Stimulated activated effector memory CD8-positive, alpha-beta T cell treated with anti-CD3 and anti-CD28 coated beads, Interleukin-12 subunit alpha, Interleukin-12 subunit beta, amount 100 ng/mL, for 72 hours (primary cell): ENCODE measurements around the gene RPH3AL.

Experiments used
- ATAC-seq: fragments of 150-1000 bp; cut with Tn5 transposase; 2 replicates; pipeline ENCODE4 v1.10.0; 2021
- DNase-seq, 2 donors: peaks; one replicate each; pipeline ENCODE4 v3.0.0; 2021 to 2022; ENCODE audit warnings: low spot score in 2 of 2
- H3K27ac Mint-ChIP-seq: one replicate; pipeline ENCODE4 v1.8.0; 2022; ENCODE audit warnings: mild to moderate bottlenecking, mixed read lengths
- H3K36me3 Mint-ChIP-seq: one replicate; pipeline ENCODE4 v1.8.0; 2022; ENCODE audit warnings: mild to moderate bottlenecking, mixed read lengths
- H3K4me1 Mint-ChIP-seq: one replicate; pipeline ENCODE4 v1.8.0; 2022; ENCODE audit warnings: mixed read lengths
- H3K4me3 Mint-ChIP-seq: one replicate; pipeline ENCODE4 v1.8.0; 2022; ENCODE audit warnings: mild to moderate bottlenecking, mixed read lengths
- H3K9me3 Mint-ChIP-seq: one replicate; pipeline ENCODE4 v1.8.0; 2022; ENCODE audit warnings: mixed read lengths

The RPH3AL gene

DNA sequence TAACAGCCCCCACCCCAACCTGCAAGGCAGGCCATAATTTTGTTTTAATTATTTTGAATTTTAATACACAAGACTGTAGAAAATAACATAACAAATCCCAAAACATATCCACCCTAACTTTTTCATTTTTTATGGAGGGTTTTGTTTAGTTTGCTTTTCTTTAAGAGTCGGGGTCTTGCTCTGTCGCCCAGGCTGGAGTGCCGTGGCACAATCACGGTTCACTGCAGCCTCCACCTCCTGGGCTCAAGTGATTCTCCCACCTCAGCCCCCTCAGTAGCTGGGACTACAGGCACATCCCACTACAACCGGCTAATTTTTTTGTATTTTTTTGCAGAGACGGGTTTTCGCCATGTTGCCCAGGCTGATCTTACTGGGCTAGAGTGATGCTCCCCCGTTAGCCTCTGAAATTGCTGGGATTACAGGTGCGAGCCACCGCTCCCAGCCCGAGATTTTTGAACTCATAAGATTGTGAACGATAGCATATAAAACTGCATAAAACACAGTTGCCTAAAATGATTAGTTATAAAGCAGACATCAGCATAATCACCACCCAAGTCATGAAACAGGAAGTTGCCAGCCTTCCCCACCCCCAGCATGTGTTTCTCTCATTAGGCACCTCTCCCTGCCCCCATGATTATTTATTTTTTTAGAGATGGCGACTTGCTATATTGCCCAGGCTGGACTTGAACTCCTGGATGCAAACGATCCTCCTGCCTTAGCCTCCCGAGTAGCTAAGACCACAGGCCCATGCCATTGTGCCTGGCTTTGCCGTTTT lies 157.6 kb downstream of the RPH3AL start:
- Mint-ChIP-seq H3K36me3 (no peaks in the 10 kb centered on the region), H3K4me1 (no peaks in the 10 kb centered on the region), H3K4me3 (no peak overlapping the region), H3K9me3 (no peaks in the 10 kb centered on the region), H3K27ac (no peak overlapping the region)
- DNase-seq: no peak
- no peak for ATAC-seq

DNA sequence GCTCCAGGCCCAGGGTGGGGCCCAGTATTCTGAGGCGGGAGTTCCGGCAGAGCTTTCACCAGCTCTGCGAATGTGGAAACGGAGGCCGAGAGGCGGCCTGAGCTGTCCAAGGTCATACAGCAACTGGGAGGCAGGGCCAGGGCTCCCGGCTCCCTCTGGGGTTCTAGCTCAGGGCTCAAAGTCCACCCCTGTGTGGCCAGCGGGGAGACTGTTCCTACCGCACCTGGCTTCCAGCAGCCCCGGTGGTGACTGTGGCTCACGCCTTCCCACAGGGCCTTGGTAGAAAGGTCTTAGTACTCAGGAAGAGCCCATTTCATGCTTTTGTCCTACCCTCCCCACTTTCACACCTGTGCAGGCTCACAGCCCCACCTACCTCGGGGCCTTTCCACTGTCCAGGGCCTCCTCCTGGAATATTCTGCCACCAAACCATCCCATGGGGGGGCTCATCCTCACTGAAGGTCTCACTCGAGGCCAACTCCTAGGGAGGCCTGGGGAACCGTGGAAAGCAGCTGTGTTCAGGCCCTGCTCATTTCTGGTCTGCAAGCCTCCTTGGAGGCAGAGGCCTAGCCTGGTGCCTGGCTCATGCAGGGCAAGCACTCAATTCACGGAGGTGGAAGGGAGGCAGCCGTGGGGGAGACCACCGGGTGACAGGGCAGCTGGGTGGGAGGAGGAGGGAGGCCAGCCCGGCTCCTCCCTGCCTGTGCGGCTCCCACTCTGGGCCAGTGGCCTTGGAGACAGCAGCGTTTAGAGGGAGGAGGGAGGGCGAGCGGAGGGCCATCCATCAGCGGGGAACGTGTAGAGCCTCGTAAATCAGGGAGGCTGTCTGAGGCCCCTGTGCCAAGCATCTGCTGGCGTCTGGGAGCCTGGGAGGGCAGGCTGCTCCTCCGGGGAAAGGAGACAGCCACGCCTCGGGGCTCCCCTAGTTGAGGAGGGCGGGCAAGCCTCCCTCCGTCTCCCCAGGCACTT lies 158.5 kb downstream of the RPH3AL start:
- ATAC-seq: no peak
- Mint-ChIP-seq H3K4me3 (no peak overlapping the region), H3K9me3 (no peaks in the 10 kb centered on the region), H3K27ac (peak overlapping the region; percentile 45), H3K36me3 (no peaks in the 10 kb centered on the region), H3K4me1 (no peaks in the 10 kb centered on the region)
- no peak for DNase-seq

DNA sequence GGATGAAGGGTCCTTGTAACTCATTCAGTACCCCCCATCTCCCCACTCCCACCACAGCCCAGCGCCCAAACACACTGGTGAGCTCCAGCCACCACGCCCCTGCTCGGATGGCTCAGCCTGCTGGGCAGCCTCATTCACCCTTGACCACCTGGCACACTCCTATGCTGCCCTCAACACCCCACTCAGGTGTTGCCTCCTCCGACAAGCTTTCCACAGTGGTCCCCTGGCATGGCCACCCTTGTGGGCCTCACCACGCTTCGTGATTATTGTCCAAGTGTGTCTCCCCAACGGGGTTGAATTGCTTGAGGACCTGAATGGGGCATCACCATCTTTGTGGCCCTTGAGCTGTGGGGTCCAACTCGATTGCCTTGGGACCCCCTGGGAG lies 159.2 kb downstream of the RPH3AL start:
- DNase-seq: no peak
- Mint-ChIP-seq H3K4me1 (no peaks in the 10 kb centered on the region), H3K36me3 (no peaks in the 10 kb centered on the region), H3K27ac (peak overlapping the region; percentile 45), H3K9me3 (no peaks in the 10 kb centered on the region), H3K4me3 (no peak overlapping the region)
- no peak for ATAC-seq

DNA sequence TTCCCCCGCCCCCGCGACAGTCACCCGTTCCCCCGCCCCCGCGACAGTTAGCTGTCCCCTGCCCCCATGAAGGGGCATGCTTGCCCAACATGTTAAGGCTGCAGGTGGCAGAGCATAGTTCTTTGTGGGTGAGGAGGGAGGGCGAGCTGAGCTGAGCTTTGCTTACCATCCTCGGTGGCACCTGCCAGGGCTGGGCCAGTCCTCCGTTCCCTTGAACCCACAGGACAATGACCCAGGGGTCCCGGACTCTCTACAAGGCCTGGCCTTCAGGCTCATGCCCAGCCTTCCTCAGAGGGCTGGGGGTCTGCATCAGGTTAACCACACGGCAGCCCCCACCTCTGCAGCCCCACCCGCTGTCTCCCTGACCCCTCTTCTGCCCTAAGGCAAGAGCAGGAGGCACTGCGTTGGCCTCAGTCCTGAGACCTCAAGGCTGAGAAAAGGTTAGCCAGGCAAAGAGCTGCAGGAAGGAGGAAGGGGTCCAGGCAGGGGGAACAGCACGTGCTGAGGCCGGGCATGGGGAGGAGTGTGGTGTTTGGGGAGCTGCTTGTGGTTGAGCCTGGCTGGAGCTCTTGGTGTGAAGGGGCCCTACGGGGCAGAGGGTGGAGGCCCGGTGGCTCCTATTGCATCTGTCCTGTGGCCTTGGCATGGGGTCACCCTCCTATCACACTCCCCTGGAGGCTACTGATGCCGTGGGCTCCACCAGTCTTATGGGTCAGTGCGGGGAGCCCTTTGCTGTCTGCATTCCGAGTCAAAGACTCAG lies 159.8 kb downstream of the RPH3AL start:
- no peak for ATAC-seq
- Mint-ChIP-seq H3K36me3 (no peaks in the 10 kb centered on the region), H3K9me3 (no peaks in the 10 kb centered on the region), H3K4me3 (no peak overlapping the region), H3K4me1 (no peaks in the 10 kb centered on the region), H3K27ac (peak overlapping the region; percentile 45)
- no peak for DNase-seq

DNA sequence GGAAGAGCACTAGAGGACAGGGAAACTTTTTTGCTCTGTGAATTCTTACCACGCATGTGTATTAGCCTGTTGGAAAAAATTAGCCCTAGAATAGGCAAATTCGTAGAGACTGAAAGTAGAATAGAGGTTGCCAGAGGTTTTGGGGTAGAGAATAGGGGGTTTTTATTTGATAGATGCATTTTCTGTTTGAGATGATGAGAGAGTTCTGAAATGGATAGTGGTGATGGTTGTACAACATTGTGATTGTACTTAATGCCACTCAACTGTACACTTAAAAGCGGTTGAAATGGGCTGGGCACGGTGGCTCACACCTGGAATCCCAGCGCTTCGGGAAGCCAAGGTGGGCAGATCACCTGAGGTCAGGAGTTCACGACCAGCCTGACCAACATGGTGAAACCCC lies 163.2 kb downstream of the RPH3AL start:
- no peaks in the 10 kb centered on the region for H3K36me3 Mint-ChIP-seq
- ATAC-seq: no peak
- DNase-seq: no peak
- H3K9me3 Mint-ChIP-seq: no peaks in the 10 kb centered on the region
- no peak overlapping the region for H3K4me3 Mint-ChIP-seq
- no peak overlapping the region for H3K27ac Mint-ChIP-seq
- peaks cover 9% of the 10 kb centered on the region for H3K4me1 Mint-ChIP-seq

DNA sequence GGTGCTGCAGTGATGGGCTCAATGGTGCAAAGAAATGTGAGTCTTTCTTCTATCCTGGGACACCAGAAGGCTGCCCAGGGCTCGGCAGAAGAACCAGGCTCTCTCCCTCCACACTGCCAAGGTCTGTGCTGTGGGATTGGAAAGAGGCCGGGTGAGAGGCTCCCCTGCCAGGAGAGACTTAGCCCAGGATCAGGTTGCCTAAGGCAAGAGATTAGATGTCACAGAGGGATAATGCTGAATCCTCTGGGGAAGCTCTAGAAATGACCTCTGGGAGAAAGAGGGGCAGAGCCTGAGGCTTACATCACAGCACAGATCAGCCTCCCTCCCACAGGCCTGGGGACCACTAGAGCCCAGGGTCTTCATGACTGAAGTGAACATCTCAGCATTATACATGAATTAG lies 165.5 kb downstream of the RPH3AL start:
- peaks cover 12% of the 10 kb centered on the region for H3K4me1 Mint-ChIP-seq
- DNase-seq (no peak), ATAC-seq (no peak)
- H3K4me3 Mint-ChIP-seq: no peak overlapping the region
- H3K9me3 Mint-ChIP-seq: no peaks in the 10 kb centered on the region
- no peaks in the 10 kb centered on the region for H3K36me3 Mint-ChIP-seq
- no peak overlapping the region for H3K27ac Mint-ChIP-seq

DNA sequence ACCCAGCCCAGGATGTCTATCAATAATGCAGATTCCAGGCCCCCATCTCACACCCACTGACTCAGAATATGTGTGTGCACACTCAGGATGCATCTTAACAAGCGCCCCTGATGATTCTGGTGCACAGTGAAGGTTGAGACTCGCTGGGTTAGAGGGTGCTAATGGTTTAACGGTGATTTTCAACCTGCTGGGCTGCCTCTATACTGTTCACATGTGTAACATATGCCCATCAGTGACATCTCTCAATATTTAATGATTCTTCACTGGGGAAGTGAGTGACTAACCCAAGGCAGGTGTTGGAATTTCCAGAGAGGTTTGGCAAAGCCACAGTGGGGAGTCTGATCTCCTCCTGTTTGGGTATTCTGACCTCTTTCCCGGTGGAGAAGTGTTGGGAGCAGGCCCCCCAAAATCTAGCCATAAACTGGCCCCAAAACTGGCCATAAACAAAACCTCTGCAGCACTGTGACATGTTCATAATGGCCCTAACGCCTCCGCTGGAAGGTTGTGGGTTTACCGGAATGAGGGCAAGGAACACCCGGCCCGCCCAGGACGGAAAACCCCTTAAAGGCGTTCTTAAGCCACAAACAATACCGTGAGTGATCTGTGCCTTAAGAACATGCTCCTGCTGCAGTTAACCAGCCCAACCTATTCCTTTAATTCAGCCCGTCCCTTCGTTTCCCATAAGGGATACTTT lies 167.0 kb downstream of the RPH3AL start:
- peak overlapping the region; percentile 49 for H3K4me3 Mint-ChIP-seq
- no peaks in the 10 kb centered on the region for H3K9me3 Mint-ChIP-seq
- no peak overlapping the region for H3K27ac Mint-ChIP-seq
- H3K4me1 Mint-ChIP-seq: peaks cover 15% of the 10 kb centered on the region
- no peaks in the 10 kb centered on the region for H3K36me3 Mint-ChIP-seq
- ATAC-seq (peak; percentile 25), DNase-seq (peak in 1 of 2 donors; percentile 64)

DNA sequence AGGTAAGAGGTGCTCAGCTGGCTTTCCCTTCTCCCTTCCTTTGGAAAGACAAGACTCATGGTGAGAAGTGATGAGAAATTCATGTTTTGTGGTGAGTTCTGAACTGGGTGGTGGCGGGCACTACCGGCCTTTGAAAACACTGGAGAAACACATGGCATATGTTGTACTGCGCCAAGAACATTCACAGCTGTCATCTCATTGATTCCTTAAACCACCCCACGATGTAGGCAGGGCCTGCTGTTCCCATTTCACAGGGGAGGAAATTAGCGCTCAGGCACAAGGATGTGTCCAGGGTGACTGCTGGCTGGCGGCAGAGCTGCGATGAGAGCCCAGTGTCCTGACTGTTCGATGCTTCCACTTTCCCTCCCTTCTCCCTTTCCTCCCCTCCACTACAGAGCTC lies 169.6 kb downstream of the RPH3AL start:
- H3K4me1 Mint-ChIP-seq: peaks cover 15% of the 10 kb centered on the region
- no peak for ATAC-seq
- H3K27ac Mint-ChIP-seq: no peak overlapping the region
- no peaks in the 10 kb centered on the region for H3K36me3 Mint-ChIP-seq
- H3K4me3 Mint-ChIP-seq: no peak overlapping the region
- no peaks in the 10 kb centered on the region for H3K9me3 Mint-ChIP-seq
- no peak for DNase-seq

DNA sequence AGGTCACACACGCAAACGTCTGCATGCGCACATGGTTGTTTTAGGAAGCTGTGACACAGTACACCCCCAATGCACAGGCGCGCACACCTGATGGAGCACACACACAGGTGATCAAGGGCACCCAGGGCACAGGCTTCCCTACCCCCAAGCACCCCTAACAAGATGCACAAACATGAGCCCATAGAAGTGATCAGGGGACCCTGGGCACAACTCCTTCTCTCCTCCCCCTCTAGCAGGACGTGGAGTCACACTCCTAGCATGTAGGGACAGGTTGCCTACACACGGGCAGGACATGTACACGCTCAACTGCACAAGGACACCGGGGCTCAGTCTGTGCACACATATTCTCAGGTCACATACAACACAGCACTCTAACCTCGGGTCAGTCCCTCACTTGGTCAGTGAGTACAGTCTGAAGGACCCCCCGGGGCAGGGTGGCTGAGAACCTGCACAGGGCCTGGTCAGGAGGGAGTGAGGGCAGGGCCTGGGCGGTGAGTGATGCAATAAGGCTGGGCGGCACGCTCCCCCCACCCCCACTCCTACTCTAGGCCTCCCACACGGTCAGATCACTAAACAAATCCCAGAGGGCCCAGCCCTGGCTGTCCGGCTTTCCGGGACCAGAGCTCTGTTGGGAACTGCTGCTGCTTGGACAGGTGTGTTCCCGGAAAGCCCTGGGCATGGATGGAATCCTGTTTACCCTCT lies 170.4 kb downstream of the RPH3AL start:
- no peak overlapping the region for H3K27ac Mint-ChIP-seq
- H3K36me3 Mint-ChIP-seq: no peaks in the 10 kb centered on the region
- DNase-seq: no peak
- H3K4me1 Mint-ChIP-seq: peaks cover 15% of the 10 kb centered on the region
- ATAC-seq: no peak
- peak overlapping the region; percentile 42 for H3K4me3 Mint-ChIP-seq
- no peaks in the 10 kb centered on the region for H3K9me3 Mint-ChIP-seq

DNA sequence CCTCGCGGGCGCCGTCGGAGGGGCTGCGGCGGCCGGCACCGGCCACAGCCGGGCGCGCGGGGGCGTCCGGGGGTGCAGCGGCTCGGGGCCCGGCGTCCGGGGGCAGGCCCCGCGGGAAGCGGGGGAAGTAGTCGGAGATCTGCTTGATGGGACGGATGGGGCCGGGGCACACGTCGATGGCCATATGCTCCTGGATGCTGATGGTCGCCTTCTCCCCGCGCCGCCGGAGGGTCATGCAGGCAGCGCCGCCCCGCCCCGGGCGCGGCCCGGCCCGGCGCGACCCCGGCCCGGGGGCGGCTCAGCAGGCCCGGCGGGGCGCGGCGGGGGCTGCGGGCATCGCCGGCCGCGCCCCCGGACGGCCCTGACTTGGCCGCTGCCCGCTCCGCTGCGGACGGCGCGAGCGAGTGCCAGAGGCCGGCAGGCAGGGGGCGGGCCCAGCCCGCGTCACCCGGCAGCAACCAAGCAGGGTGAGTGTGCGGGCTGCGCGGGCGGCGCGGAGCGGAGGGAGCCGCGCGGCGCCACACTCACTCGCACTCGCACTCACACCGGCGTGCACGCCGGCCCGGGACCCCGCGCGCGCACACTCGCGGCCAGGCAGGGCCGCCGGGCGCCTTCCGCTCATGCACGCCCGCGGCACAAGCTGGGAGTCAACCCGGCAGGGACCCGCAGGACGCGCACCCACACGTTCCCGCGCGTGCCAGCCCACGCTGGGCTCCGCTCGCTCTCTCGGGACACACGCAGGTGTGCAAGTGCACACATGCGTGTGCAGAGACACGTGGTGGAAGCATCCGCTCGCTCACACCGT lies 171.2 kb downstream of the RPH3AL start, which contains the start of gene DOC2B:
Gene DOC2B, minus strand, starts transcription at position 406 of the 805 bp plus-strand sequence. Its CDS starts 171 bp downstream, at position 235.
- H3K27ac Mint-ChIP-seq: no peak within 1 kb of the TSS
- H3K4me3 Mint-ChIP-seq: peak within 1 kb of the TSS; percentile 42
- peak; percentile 55 for ATAC-seq

DNA sequence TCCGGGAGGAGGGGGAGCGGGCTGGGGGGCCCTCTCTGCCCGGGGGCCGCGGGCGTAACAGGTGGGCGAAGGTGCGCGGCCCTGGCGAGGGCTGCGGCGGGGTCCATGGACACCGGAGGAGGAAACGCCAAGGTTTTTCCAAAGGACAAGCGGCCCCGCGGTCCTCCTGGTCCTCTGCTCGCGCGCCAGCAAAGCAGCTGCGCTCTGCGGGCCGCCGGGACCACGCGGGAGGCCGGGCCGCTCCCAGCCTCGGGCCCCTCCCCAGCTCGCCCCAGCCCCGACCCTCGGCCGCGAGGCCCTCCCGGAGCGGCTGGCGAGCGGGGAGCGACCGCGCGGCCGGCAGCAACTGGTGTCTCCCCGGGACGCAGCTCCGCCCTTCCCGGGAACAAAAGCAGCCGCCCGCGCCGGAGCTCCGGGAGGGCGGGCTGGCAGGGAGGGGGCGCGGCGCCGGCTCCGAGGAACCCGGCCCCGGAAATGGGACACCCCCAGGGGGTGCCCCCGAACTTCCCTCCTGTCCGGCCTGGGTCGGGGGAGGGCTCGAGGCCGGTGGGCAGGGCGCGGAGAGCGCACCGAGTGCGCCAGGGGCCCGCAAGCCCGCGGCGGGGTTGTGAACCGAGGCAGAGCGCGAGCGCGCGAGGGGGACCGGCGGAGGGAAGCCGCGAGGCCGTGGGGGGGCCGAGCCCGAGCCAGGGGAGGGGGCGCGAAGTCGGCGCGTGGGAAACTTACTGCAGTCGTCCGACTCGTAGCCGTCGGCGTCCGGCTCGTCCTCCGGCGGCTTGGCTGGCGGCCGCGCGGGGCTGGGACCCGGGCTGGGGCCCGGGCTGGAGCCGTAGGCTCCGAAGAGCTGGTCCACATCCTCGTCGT lies 172.0 kb downstream of the RPH3AL start:
- no peak overlapping the region for H3K4me3 Mint-ChIP-seq

More for the DNA sequence above, 171.2 kb downstream of the RPH3AL start, which contains the start of gene DOC2B:
- DNase-seq: no peak
- Mint-ChIP-seq H3K4me1 (peaks cover 15% of the 10 kb centered on the region), H3K36me3 (no peaks in the 10 kb centered on the region), H3K9me3 (no peaks in the 10 kb centered on the region)

DNA sequence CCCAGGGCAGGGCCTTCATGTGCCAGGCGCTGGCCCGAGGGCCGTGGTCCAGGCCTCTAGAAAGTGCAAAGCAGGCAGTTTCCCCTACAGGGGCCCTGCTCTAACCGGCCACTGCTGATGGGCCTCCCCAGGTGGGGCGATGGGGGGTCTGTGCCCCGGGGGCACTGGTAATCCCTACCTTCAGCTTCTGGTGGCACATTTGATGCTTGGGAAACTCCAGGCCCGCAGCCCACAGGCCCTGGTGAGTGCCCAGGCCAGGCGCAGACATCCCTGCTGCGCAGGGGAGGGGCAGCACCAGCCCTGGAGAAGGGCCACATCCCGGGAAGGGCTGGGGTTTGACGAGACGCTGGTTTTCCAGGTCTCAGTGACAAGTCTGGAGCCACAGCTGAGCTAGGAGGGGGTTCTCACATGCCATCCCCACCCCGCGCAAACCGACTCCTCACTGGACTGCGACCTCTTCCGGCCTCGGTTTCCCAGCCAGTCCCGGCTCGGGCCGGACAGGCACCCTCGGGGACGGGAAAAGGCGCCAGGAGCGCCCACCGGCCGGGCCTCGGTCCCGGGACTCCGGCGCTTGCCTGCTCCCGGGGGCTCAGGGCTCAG lies 172.7 kb downstream of the RPH3AL start:
- ATAC-seq: no peak
- Mint-ChIP-seq H3K27ac (no peak overlapping the region), H3K36me3 (no peaks in the 10 kb centered on the region), H3K4me3 (no peak overlapping the region), H3K9me3 (no peaks in the 10 kb centered on the region), H3K4me1 (peaks cover 6% of the 10 kb centered on the region)
- DNase-seq: no peak

More for the DNA sequence above, 172.0 kb downstream of the RPH3AL start:
- Mint-ChIP-seq H3K27ac (no peak overlapping the region), H3K36me3 (no peaks in the 10 kb centered on the region), H3K9me3 (no peaks in the 10 kb centered on the region), H3K4me1 (peaks cover 8% of the 10 kb centered on the region)
- DNase-seq (no peak), ATAC-seq (no peak)
